ENCODE data around the gene SNTB2.

DNA sequence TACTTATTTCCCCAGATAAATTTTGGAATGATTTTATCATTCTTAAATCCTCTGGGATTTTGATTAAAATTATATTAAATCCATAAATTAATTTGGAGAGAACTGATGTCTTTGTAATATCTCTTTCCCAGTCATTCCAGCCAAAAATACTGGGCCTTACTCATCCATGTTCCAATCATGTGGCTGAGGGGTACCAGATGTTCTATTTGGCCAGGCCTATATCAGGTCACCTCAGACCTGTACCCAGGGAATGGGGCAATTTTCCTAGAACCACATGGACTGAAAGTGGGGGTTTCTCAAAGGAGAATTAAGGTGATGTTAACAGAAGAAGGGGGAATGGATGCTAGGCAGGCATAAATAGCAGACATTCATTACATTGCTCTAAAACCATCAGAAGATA, 7.5 kb downstream of the SNTB2 start:
- no peak for TF ChIP-seq RFX5 (IDR thresholded peaks at IDR 0.05; ENCODE audit: low read length)
- TF ChIP-seq GABPA (IDR thresholded peaks at IDR 0.05; ENCODE audit: low read depth): no peak
- TF ChIP-seq, protein P1, sequence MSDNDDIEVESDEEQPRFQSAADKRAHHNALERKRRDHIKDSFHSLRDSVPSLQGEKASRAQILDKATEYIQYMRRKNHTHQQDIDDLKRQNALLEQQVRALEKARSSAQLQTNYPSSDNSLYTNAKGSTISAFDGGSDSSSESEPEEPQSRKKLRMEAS (IDR thresholded peaks at IDR 0.05; ENCODE audit: low read depth): no peak
- TF ChIP-seq, protein P2, sequence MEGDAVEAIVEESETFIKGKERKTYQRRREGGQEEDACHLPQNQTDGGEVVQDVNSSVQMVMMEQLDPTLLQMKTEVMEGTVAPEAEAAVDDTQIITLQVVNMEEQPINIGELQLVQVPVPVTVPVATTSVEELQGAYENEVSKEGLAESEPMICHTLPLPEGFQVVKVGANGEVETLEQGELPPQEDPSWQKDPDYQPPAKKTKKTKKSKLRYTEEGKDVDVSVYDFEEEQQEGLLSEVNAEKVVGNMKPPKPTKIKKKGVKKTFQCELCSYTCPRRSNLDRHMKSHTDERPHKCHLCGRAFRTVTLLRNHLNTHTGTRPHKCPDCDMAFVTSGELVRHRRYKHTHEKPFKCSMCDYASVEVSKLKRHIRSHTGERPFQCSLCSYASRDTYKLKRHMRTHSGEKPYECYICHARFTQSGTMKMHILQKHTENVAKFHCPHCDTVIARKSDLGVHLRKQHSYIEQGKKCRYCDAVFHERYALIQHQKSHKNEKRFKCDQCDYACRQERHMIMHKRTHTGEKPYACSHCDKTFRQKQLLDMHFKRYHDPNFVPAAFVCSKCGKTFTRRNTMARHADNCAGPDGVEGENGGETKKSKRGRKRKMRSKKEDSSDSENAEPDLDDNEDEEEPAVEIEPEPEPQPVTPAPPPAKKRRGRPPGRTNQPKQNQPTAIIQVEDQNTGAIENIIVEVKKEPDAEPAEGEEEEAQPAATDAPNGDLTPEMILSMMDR (IDR thresholded peaks at IDR 0.05): no peak
- no peak for TF ChIP-seq MEF2A (IDR thresholded peaks at IDR 0.05; ENCODE audit: borderline replicate concordance, low read depth)
- TF ChIP-seq, protein P3, sequence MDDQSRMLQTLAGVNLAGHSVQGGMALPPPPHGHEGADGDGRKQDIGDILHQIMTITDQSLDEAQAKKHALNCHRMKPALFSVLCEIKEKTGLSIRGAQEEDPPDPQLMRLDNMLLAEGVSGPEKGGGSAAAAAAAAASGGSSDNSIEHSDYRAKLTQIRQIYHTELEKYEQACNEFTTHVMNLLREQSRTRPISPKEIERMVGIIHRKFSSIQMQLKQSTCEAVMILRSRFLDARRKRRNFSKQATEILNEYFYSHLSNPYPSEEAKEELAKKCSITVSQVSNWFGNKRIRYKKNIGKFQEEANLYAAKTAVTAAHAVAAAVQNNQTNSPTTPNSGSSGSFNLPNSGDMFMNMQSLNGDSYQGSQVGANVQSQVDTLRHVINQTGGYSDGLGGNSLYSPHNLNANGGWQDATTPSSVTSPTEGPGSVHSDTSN (IDR thresholded peaks at IDR 0.05): no peak
- TF ChIP-seq, protein P4, sequence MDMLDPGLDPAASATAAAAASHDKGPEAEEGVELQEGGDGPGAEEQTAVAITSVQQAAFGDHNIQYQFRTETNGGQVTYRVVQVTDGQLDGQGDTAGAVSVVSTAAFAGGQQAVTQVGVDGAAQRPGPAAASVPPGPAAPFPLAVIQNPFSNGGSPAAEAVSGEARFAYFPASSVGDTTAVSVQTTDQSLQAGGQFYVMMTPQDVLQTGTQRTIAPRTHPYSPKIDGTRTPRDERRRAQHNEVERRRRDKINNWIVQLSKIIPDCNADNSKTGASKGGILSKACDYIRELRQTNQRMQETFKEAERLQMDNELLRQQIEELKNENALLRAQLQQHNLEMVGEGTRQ (IDR thresholded peaks at IDR 0.05; ENCODE audit: borderline replicate concordance, low read depth, low read length): no peak
- no peak for TF ChIP-seq EZH2phosphoT487 (IDR thresholded peaks at IDR 0.05; ENCODE audit: borderline replicate concordance, low read depth)

Measured in SK-N-SH (cell line).